GM20000 (cell line): ENCODE data around the gene TCF12.

Experiments used
- DNase-seq: peaks from one replicate; pipeline ENCODE4 v3.0.0; 2012; ENCODE audit warnings: low spot score
- CTCF ChIP-seq: IDR thresholded peaks from 2 replicates; pipeline ENCODE4 v1.5.1; 2012; ENCODE audit warnings: mild to moderate bottlenecking, control low read depth; ENCODE audit errors: extremely low read depth, missing control alignments

Gene TCF12

DNA sequence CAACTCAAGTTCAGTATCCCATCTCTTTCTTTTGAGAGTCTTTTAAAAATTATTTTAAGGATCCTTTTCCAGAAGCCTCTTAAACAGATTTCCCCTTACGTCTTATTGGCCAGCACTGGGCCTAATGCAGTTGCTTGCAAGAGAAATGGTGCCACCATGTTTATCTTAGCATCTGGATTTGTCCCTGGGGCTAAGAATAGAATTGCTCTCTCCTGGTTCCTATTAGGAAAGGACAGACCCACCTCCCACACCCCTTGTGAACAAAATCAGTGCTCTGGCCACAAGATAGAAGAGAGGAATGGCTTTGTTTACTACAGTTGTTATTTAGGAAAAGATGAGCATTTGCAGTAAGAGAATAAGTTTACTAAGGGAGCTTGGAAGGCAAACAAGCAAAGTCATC, 329.6 kb downstream of the TCF12 start:
- no peak for DNase-seq
- TF ChIP-seq CTCF = no peak

DNA sequence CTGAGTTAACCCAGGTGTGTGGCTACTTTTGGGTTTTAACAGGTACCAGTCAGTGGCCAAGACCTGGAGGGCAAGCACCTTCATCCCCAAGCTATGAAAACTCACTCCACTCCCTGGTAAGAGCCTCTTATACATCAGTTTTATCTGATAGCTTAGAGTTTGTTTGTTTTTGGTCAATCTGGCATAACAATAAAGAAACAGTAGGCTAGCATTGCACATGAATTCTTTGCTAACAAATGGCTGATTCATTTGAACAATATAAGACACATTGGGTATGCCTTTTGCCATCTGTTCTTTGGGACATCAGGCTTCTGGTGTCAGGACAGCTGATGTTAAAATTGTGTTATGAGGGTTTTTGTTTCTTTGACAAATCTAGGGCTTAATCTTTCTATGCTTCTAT, 332.9 kb downstream of the TCF12 start:
- no peak for TF ChIP-seq CTCF
- no peak for DNase-seq

DNA sequence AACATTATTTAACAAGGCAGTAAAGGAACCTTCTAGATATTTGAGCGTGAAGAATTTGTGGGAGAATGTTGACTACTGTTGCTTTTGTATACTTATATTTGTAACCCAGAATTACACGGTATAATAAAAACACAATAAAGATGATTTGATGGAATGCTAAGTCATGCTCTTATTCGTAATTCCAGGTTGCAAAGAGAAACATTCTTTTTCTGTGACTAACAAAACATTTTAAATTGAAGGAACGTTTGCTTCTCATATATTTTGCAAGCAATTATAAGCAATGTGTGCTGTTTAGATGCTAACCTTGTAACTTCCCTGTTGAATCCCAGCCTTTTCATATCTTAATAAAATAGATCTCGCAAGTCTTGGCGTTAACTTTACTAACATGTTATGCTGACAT, 333.5 kb downstream of the TCF12 start:
- no peak for TF ChIP-seq CTCF
- no peak for DNase-seq

GRCh38 chr15:57253082-57253481, 334.6 kb downstream of the TCF12 start:
- no peak for DNase-seq
- TF ChIP-seq CTCF = no peak

GRCh38 chr15:57253500-57253899, 335.1 kb downstream of the TCF12 start:
- no peak for TF ChIP-seq CTCF
- no peak for DNase-seq

GRCh38 chr15:57255751-57256341, 337.4 kb downstream of the TCF12 start:
- DNase-seq = no peak
- no peak for TF ChIP-seq CTCF

GRCh38 chr15:57256939-57257338, 338.5 kb downstream of the TCF12 start:
- TF ChIP-seq CTCF = no peak
- no peak for DNase-seq
